Measurements from ENCODE around the gene MBD5.

- TF ChIP-seq CTCF (IDR thresholded peaks at IDR 0.05) = no peak
- TF ChIP-seq EP300 (IDR thresholded peaks at IDR 0.05) = no peak
These were observed 85.4 kb downstream of the MBD5 start for GRCh38 chr2:148106331-148106730.
